Stimulated activated effector memory CD8-positive, alpha-beta T cell treated with anti-CD3 and anti-CD28 coated beads, Interleukin-12 subunit alpha, Interleukin-12 subunit beta, amount 100 ng/mL, for 72 hours (primary cell): ENCODE results near the gene PRKCB.
A peak's percentile ranks its signal among the peaks of the same experiment; 100 is the strongest.
"Not testable (repeated sequence)": the region's sequence is repeated elsewhere in the genome, so short reads cannot be mapped to it uniquely, and the experiment has no call there.

ENCODE experiments used
- ATAC-seq: fragments of 150-1000 bp; cut with Tn5 transposase; 2 replicates; pipeline ENCODE4 v1.10.0; 2021
- DNase-seq, 2 donors: peaks; one replicate each; pipeline ENCODE4 v3.0.0; 2021 to 2022; ENCODE audit warnings: low spot score in 2 of 2
- H3K27ac Mint-ChIP-seq: one replicate; pipeline ENCODE4 v1.8.0; 2022; ENCODE audit warnings: mild to moderate bottlenecking, mixed read lengths
- H3K36me3 Mint-ChIP-seq: one replicate; pipeline ENCODE4 v1.8.0; 2022; ENCODE audit warnings: mild to moderate bottlenecking, mixed read lengths
- H3K4me1 Mint-ChIP-seq: one replicate; pipeline ENCODE4 v1.8.0; 2022; ENCODE audit warnings: mixed read lengths
- H3K4me3 Mint-ChIP-seq: one replicate; pipeline ENCODE4 v1.8.0; 2022; ENCODE audit warnings: mild to moderate bottlenecking, mixed read lengths
- H3K9me3 Mint-ChIP-seq: one replicate; pipeline ENCODE4 v1.8.0; 2022; ENCODE audit warnings: mixed read lengths

Gene PRKCB

DNA sequence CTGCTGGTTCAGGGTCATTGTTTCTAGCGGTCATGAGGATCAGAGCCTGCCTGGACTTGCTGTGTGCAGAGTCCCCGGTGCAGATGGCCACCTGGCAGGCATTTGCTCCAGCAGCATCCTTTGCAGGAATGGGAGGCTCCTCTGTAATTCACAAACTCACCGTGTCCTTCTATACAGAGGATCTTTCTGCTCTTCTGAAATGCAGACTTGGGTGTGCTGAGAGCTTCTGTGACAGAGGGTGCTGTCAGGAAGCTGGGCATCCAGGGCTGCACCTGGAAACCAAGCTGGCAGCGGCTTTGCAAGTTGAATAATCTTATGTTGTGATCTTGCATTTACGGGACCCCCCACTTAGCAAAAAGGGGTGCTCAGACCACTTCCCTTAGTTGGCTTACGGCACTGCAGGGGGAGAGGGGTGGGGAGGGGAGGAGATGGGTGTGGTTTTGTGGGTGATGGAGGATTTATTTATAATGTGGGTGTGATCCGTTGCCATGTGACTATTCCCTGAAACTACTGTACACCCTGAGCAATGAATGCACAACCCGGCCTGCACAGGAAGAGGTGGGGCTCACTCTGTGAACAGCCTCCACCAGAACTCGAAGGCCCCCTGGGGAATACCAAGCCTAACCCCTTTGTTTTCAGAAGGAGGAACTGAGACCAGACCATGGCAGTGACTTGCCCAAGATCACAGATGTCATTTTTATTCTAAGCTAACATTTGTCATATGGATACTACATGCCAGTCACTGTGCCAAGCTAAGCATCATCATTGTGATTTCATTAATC lies 178.3 kb downstream of the PRKCB start:
- Mint-ChIP-seq H3K4me1 (peaks cover 64% of the 10 kb centered on the region), H3K4me3 (peak overlapping the region; percentile 18), H3K36me3 (peaks cover 39% of the 10 kb centered on the region), H3K9me3 (no peaks in the 10 kb centered on the region), H3K27ac (peak overlapping the region; percentile 85)
- DNase-seq, result peak in 1 of 2 donors; percentile 81
- ATAC-seq, result peak; percentile 97

GRCh38 chr16:24014955-24015354 lies 179.2 kb downstream of the PRKCB start:
- H3K9me3 Mint-ChIP-seq, DNase-seq, ATAC-seq, H3K4me3 Mint-ChIP-seq: not testable (repeated sequence)
- peak overlapping the region; percentile 85 for H3K27ac Mint-ChIP-seq
- H3K36me3 Mint-ChIP-seq, result peaks cover 30% of the 10 kb centered on the region
- peaks cover 60% of the 10 kb centered on the region for H3K4me1 Mint-ChIP-seq

- H3K4me3 Mint-ChIP-seq, result no peak overlapping the region
- H3K27ac Mint-ChIP-seq, result peak overlapping the region; percentile 85
- ATAC-seq (no peak), DNase-seq (no peak)
- H3K4me1 Mint-ChIP-seq, result peaks cover 56% of the 10 kb centered on the region
- H3K9me3 Mint-ChIP-seq, result no peaks in the 10 kb centered on the region
- H3K36me3 Mint-ChIP-seq, result peaks cover 24% of the 10 kb centered on the region
These were observed 180.1 kb downstream of the PRKCB start for GRCh38 chr16:24015923-24016322.

GRCh38 chr16:24018485-24018884 lies 182.7 kb downstream of the PRKCB start:
- Mint-ChIP-seq H3K4me1 (peaks cover 66% of the 10 kb centered on the region), H3K36me3 (peaks cover 31% of the 10 kb centered on the region), H3K9me3 (no peaks in the 10 kb centered on the region), H3K4me3 (no peak overlapping the region), H3K27ac (no peak overlapping the region)
- ATAC-seq, result no peak
- DNase-seq, result no peak

GRCh38 chr16:24022797-24023196 lies 187.0 kb downstream of the PRKCB start:
- ATAC-seq, result peak; percentile 88

DNA sequence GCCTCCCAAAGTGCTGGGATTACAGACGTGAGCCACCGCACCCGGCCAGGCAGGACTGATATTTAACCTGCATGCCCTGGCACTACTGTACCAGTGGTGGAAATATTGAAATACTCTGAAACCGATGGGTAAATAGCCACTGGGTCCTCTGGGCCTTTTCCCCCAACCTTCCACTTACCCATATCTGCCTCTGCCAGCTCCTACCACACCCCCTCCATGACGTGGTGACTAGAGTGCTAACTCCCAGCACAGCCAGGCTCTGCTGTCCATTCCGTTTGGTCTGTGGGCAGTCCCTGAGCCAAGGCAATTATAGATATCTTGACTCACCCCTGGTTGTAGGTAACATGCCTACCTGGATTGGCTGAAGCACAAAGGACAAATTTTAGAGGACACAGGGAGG lies 187.8 kb downstream of the PRKCB start:
- DNase-seq (no peak), ATAC-seq (no peak)
- H3K36me3 Mint-ChIP-seq, result peaks cover 8% of the 10 kb centered on the region
- H3K4me3 Mint-ChIP-seq, result no peak overlapping the region
- H3K27ac Mint-ChIP-seq, result no peak overlapping the region
- no peaks in the 10 kb centered on the region for H3K9me3 Mint-ChIP-seq
- H3K4me1 Mint-ChIP-seq, result peaks cover 59% of the 10 kb centered on the region

More at GRCh38 chr16:24022797-24023196, 187.0 kb downstream of the PRKCB start:
- no peak for DNase-seq
- Mint-ChIP-seq H3K27ac (no peak overlapping the region), H3K36me3 (peaks cover 14% of the 10 kb centered on the region), H3K9me3 (no peaks in the 10 kb centered on the region), H3K4me3 (no peak overlapping the region), H3K4me1 (peaks cover 60% of the 10 kb centered on the region)

DNA sequence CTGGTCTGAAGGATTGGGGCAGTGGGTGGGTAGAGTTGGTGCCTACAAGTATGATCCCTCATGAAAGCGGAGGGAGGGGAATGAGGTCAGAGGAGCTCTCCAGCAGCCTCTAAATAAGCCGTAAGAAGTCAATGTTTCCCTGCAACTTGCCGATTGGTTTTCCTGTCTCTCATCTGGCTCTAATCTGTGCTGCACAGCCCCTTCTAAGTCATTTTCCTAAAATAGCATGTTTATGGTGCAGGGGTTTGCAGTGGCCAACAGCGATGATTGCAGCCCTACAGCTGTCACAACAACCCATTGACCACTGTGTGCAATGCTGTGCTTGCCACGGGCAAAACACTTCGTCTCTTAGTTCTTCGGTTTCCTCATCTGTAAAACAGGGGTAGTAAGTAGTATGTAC lies 189.2 kb downstream of the PRKCB start:
- no peak for ATAC-seq
- H3K36me3 Mint-ChIP-seq, result peaks cover 8% of the 10 kb centered on the region
- H3K9me3 Mint-ChIP-seq, result no peaks in the 10 kb centered on the region
- peaks cover 53% of the 10 kb centered on the region for H3K4me1 Mint-ChIP-seq
- no peak overlapping the region for H3K4me3 Mint-ChIP-seq
- no peak for DNase-seq
- peak overlapping the region; percentile 64 for H3K27ac Mint-ChIP-seq

DNA sequence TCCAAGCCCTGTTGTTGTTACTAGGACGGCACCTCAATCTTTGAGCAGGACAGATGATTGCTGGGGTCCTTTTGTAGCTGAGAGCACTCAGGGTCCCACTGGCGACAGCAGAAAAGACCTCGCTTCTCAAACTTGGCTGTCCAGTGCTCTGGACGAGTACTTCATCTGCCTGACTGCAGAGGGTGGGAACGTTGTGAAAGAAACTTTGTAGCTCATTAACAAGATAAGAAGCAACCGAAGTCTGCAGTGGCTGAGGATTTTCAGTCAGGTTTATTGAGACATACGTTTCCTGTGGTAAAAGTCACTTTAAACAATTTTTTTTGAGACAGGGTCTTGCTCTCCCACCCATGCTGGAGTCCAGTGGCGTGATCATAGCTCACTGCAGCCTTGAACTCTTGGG lies 191.7 kb downstream of the PRKCB start:
- DNase-seq, result no peak
- H3K36me3 Mint-ChIP-seq, result peaks cover 8% of the 10 kb centered on the region
- H3K4me3 Mint-ChIP-seq, result no peak overlapping the region
- no peak overlapping the region for H3K27ac Mint-ChIP-seq
- no peaks in the 10 kb centered on the region for H3K9me3 Mint-ChIP-seq
- ATAC-seq, result no peak
- peaks cover 48% of the 10 kb centered on the region for H3K4me1 Mint-ChIP-seq

DNA sequence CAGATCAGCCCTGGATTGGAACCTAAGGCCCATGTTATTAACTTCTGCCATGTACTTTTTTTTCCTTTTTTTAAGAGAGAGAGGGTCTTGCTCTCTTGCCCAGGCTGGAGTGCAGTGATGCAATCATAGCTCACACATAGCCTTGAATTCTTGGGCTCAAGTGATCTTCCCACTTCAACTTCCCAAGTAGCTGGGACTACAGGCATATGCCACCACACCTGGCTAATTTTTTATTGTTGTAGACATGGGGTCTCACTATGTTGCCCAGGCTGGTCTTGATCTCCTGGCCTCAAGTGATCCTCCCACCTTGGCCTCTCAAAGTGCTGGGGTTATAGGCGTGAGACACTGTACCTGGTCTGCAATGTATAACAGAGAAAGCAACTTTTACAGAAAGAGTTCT lies 194.1 kb downstream of the PRKCB start:
- peak overlapping the region; percentile 22 for H3K27ac Mint-ChIP-seq
- peaks cover 17% of the 10 kb centered on the region for H3K36me3 Mint-ChIP-seq
- DNase-seq, ATAC-seq, H3K4me3 Mint-ChIP-seq, H3K9me3 Mint-ChIP-seq: not testable (repeated sequence)
- peaks cover 51% of the 10 kb centered on the region for H3K4me1 Mint-ChIP-seq

- H3K4me1 Mint-ChIP-seq, result peaks cover 56% of the 10 kb centered on the region
- no peaks in the 10 kb centered on the region for H3K9me3 Mint-ChIP-seq
- ATAC-seq (peak; percentile 85), DNase-seq (no peak)
- peaks cover 51% of the 10 kb centered on the region for H3K36me3 Mint-ChIP-seq
- H3K4me3 Mint-ChIP-seq, result peak overlapping the region; percentile 27
- peak overlapping the region; percentile 43 for H3K27ac Mint-ChIP-seq
These were observed 199.5 kb downstream of the PRKCB start for GRCh38 chr16:24035127-24035842.

DNA sequence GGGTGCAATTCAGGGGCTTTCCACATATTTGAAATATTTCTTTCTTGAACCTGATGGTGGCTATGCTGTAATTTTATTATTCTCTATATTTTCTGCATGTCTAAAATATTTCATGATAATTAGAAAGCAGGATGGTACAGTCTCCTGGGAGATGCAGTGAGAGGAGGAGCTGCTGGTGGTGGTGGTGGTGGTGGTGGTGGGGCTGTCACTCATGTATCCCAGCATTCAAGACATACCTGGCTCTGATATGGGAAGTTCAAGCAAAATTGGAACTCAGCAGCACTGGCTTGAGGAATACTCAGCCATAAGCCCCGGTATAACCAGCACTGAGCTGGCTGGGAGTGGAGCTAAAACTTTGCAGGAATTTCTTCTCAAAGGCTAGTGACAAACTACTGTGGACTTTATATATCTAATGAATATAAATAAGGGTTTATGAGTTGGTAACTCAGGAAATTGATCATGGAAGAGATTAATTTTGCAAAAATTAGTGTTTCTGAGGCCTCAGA lies 200.3 kb downstream of the PRKCB start:
- peaks cover 56% of the 10 kb centered on the region for H3K36me3 Mint-ChIP-seq
- peaks cover 56% of the 10 kb centered on the region for H3K4me1 Mint-ChIP-seq
- DNase-seq (no peak), ATAC-seq (no peak)
- peak overlapping the region; percentile 27 for H3K4me3 Mint-ChIP-seq
- H3K9me3 Mint-ChIP-seq, result no peaks in the 10 kb centered on the region
- no peak overlapping the region for H3K27ac Mint-ChIP-seq

GRCh38 chr16:24036614-24037013 lies 200.8 kb downstream of the PRKCB start:
- Mint-ChIP-seq H3K9me3 (no peaks in the 10 kb centered on the region), H3K4me1 (peaks cover 51% of the 10 kb centered on the region), H3K4me3 (no peak overlapping the region), H3K36me3 (peaks cover 56% of the 10 kb centered on the region), H3K27ac (no peak overlapping the region)
- ATAC-seq (no peak), DNase-seq (no peak)

DNA sequence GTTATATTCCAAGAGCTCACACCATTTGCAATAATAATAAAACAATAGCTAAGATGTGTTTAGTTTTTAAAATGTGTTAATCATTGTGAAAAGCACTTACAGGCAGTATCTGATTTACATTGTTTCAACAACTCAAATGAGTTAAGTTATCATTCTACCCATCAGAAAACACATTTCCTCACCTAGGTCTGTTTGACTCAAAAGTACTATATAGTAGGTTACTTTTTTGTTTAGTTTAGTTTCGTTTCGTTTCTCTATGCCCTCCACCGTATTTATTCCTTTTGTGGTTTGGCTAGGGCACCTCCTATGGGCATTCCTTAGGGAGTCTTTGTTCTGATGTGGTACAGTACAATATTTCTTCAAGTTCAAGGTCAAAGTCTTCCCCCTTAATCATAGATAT lies 201.6 kb downstream of the PRKCB start:
- ATAC-seq (no peak), DNase-seq (no peak)
- Mint-ChIP-seq H3K36me3 (peaks cover 53% of the 10 kb centered on the region), H3K4me3 (no peak overlapping the region), H3K4me1 (peaks cover 48% of the 10 kb centered on the region), H3K9me3 (no peaks in the 10 kb centered on the region), H3K27ac (no peak overlapping the region)

DNA sequence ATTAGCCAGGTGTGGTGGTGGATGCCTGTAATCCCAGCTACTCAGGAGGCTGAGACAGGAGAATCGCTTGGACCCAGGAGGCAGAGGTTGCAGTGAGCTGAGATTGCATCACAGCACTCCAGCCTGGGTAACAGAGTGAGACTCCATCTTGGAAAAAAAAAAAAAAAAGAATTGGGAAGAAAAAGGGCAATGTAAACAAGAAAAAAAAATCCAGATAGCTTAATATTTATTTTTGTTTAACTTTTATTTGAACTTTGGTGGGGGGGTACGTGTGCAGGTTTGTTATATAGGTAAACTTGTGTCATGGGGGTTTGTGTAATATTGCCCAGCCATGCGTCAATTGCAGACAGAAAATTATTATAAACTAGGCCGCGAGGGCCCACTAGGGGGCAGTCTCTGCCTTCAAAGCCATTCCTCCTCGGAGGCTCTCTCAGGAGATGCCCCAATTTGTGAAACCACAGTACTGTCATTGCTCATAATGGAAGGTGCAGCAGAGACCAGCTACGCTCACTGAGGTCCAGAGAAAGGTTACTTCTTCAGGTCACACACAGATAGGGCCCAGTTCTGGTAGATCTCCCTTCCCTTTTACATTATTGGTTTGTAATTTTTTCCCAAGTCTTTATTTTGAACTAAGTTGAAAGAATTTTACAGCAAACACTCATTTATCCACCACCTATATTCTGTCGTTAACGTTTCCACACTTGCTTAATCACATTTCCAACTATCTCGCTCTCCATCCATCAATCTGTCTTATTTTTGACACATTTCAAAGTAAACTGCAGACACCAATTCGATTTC lies 206.2 kb downstream of the PRKCB start:
- Mint-ChIP-seq H3K4me3 (no peak overlapping the region), H3K4me1 (peaks cover 19% of the 10 kb centered on the region), H3K9me3 (no peaks in the 10 kb centered on the region), H3K27ac (no peak overlapping the region), H3K36me3 (peaks cover 60% of the 10 kb centered on the region)
- DNase-seq (peak; percentile 80 to 92), ATAC-seq (peak; percentile 100)

GRCh38 chr16:24044467-24044866 lies 208.7 kb downstream of the PRKCB start:
- Mint-ChIP-seq H3K4me3 (no peak overlapping the region), H3K27ac (peak overlapping the region; percentile 61), H3K4me1 (peaks cover 30% of the 10 kb centered on the region), H3K9me3 (no peaks in the 10 kb centered on the region), H3K36me3 (peaks cover 48% of the 10 kb centered on the region)
- DNase-seq (no peak), ATAC-seq (no peak)
